Measurements from ENCODE around the gene PVALEF. TPM values are rescaled to one million over a fixed set of nuclear protein-coding genes. Genes with fewer than 3 reads are reported as not detected.
A peak's percentile ranks its signal among the peaks of the same experiment; 100 is the strongest.

Gene PVALEF
- total RNA-seq, 2 experiments from 2014 or later: not detected

- Mint-ChIP-seq H3K36me3 (no peaks in the 10 kb centered on the region), H3K4me3 (no peak overlapping the region), H3K9me3 (no peaks in the 10 kb centered on the region), H3K27ac (no peak overlapping the region), H3K4me1 (no peaks in the 10 kb centered on the region), H3K27me3 (peaks cover 6% of the 10 kb centered on the region)
- POLR2A ChIA-PET: no interaction called here
- ATAC-seq (ENCODE audit: low read depth): no peak
- no peak for DNase-seq
Measured at GRCh38 chr17:81180836-81181810, 15.8 kb downstream of the PVALEF start.

GRCh38 chr17:81181811-81182185 lies 16.5 kb downstream of the PVALEF start:
- POLR2A ChIA-PET: no interaction called here
- no peak for DNase-seq
- H3K9me3 Mint-ChIP-seq: no peaks in the 10 kb centered on the region
- ATAC-seq (ENCODE audit: low read depth): no peak
- no peaks in the 10 kb centered on the region for H3K4me1 Mint-ChIP-seq
- H3K4me3 Mint-ChIP-seq: no peak overlapping the region
- peaks cover 6% of the 10 kb centered on the region for H3K27me3 Mint-ChIP-seq
- H3K36me3 Mint-ChIP-seq: no peaks in the 10 kb centered on the region
- H3K27ac Mint-ChIP-seq: no peak overlapping the region

GRCh38 chr17:81182596-81182995 lies 17.3 kb downstream of the PVALEF start:
- H3K27me3 Mint-ChIP-seq: peaks cover 6% of the 10 kb centered on the region
- H3K36me3 Mint-ChIP-seq: no peaks in the 10 kb centered on the region
- ATAC-seq (ENCODE audit: low read depth) (no peak), DNase-seq (no peak)
- no peak overlapping the region for H3K27ac Mint-ChIP-seq
- H3K4me1 Mint-ChIP-seq: no peaks in the 10 kb centered on the region
- H3K9me3 Mint-ChIP-seq: no peaks in the 10 kb centered on the region
- POLR2A ChIA-PET: no interaction called here
- no peak overlapping the region for H3K4me3 Mint-ChIP-seq

- Mint-ChIP-seq H3K4me3 (no peak overlapping the region), H3K27ac (peak overlapping the region; percentile 34), H3K9me3 (no peaks in the 10 kb centered on the region), H3K27me3 (peaks cover 6% of the 10 kb centered on the region), H3K36me3 (no peaks in the 10 kb centered on the region), H3K4me1 (no peaks in the 10 kb centered on the region)
- DNase-seq (no peak), ATAC-seq (ENCODE audit: low read depth) (no peak)
- POLR2A ChIA-PET: no interaction called here
Measured at GRCh38 chr17:81183316-81183715, 18.0 kb downstream of the PVALEF start.

GRCh38 chr17:81183807-81184206 lies 18.5 kb downstream of the PVALEF start:
- Mint-ChIP-seq H3K36me3 (no peaks in the 10 kb centered on the region), H3K4me3 (no peak overlapping the region), H3K27me3 (peaks cover 6% of the 10 kb centered on the region), H3K9me3 (no peaks in the 10 kb centered on the region), H3K4me1 (no peaks in the 10 kb centered on the region), H3K27ac (no peak overlapping the region)
- POLR2A ChIA-PET: no interaction called here
- DNase-seq (no peak), ATAC-seq (ENCODE audit: low read depth) (no peak)

- H3K9me3 Mint-ChIP-seq: no peaks in the 10 kb centered on the region
Measured at GRCh38 chr17:81184555-81184954, 19.2 kb downstream of the PVALEF start.

GRCh38 chr17:81186203-81186602 lies 20.9 kb downstream of the PVALEF start:
- no peak overlapping the region for H3K4me3 Mint-ChIP-seq
- H3K27ac Mint-ChIP-seq: no peak overlapping the region
- H3K4me1 Mint-ChIP-seq: no peaks in the 10 kb centered on the region
- DNase-seq (no peak), ATAC-seq (ENCODE audit: low read depth) (no peak)
- no peaks in the 10 kb centered on the region for H3K9me3 Mint-ChIP-seq
- POLR2A ChIA-PET: no interaction called here
- peaks cover 6% of the 10 kb centered on the region for H3K27me3 Mint-ChIP-seq
- H3K36me3 Mint-ChIP-seq: no peaks in the 10 kb centered on the region

More at GRCh38 chr17:81184555-81184954, 19.2 kb downstream of the PVALEF start:
- Mint-ChIP-seq H3K36me3 (no peaks in the 10 kb centered on the region), H3K27me3 (peaks cover 6% of the 10 kb centered on the region), H3K4me3 (no peak overlapping the region), H3K27ac (no peak overlapping the region), H3K4me1 (no peaks in the 10 kb centered on the region)
- POLR2A ChIA-PET: no interaction called here
- ATAC-seq (ENCODE audit: low read depth) (no peak), DNase-seq (no peak)

- ATAC-seq (ENCODE audit: low read depth) (no peak), DNase-seq (no peak)
- Mint-ChIP-seq H3K27ac (no peak overlapping the region), H3K27me3 (peaks cover 6% of the 10 kb centered on the region), H3K36me3 (no peaks in the 10 kb centered on the region), H3K9me3 (no peaks in the 10 kb centered on the region), H3K4me1 (no peaks in the 10 kb centered on the region), H3K4me3 (no peak overlapping the region)
- POLR2A ChIA-PET: no interaction called here
Measured at GRCh38 chr17:81187120-81187519, 21.8 kb downstream of the PVALEF start.

- no peak for DNase-seq
- Mint-ChIP-seq H3K36me3 (no peaks in the 10 kb centered on the region), H3K27me3 (peaks cover 6% of the 10 kb centered on the region), H3K4me1 (no peaks in the 10 kb centered on the region), H3K9me3 (no peaks in the 10 kb centered on the region), H3K4me3 (no peak overlapping the region), H3K27ac (no peak overlapping the region)
- POLR2A ChIA-PET: no interaction called here
- no peak for ATAC-seq (ENCODE audit: low read depth)
Measured at GRCh38 chr17:81187586-81188490, 22.5 kb downstream of the PVALEF start.

- H3K9me3 Mint-ChIP-seq: no peaks in the 10 kb centered on the region
- ATAC-seq (ENCODE audit: low read depth) (no peak), DNase-seq (no peak)
- H3K27ac Mint-ChIP-seq: no peak overlapping the region
- no peaks in the 10 kb centered on the region for H3K36me3 Mint-ChIP-seq
- POLR2A ChIA-PET: no interaction called here
- H3K4me1 Mint-ChIP-seq: no peaks in the 10 kb centered on the region
- H3K4me3 Mint-ChIP-seq: no peak overlapping the region
- H3K27me3 Mint-ChIP-seq: peaks cover 6% of the 10 kb centered on the region
Measured at GRCh38 chr17:81188491-81188840, 23.2 kb downstream of the PVALEF start.

- no peak for ATAC-seq (ENCODE audit: low read depth)
- DNase-seq: no peak
- Mint-ChIP-seq H3K27ac (no peak overlapping the region), H3K9me3 (no peaks in the 10 kb centered on the region), H3K4me1 (no peaks in the 10 kb centered on the region), H3K36me3 (no peaks in the 10 kb centered on the region), H3K27me3 (peaks cover 6% of the 10 kb centered on the region), H3K4me3 (no peak overlapping the region)
- POLR2A ChIA-PET: no interaction called here
Measured at GRCh38 chr17:81189016-81189415, 23.7 kb downstream of the PVALEF start.

- DNase-seq (no peak), ATAC-seq (ENCODE audit: low read depth) (no peak)
- H3K4me1 Mint-ChIP-seq: no peaks in the 10 kb centered on the region
- POLR2A ChIA-PET: no interaction called here
- no peaks in the 10 kb centered on the region for H3K36me3 Mint-ChIP-seq
- no peak overlapping the region for H3K27ac Mint-ChIP-seq
- H3K27me3 Mint-ChIP-seq: peaks cover 6% of the 10 kb centered on the region
- H3K4me3 Mint-ChIP-seq: no peak overlapping the region
- no peaks in the 10 kb centered on the region for H3K9me3 Mint-ChIP-seq
Measured at GRCh38 chr17:81189670-81190530, 24.6 kb downstream of the PVALEF start.

- no peaks in the 10 kb centered on the region for H3K27me3 Mint-ChIP-seq
- no peak overlapping the region for H3K4me3 Mint-ChIP-seq
- H3K9me3 Mint-ChIP-seq: no peaks in the 10 kb centered on the region
- H3K36me3 Mint-ChIP-seq: no peaks in the 10 kb centered on the region
- H3K4me1 Mint-ChIP-seq: no peaks in the 10 kb centered on the region
- ATAC-seq (ENCODE audit: low read depth) (no peak), DNase-seq (no peak)
- POLR2A ChIA-PET: no interaction called here
- no peak overlapping the region for H3K27ac Mint-ChIP-seq
Measured at GRCh38 chr17:81190591-81190990, 25.3 kb downstream of the PVALEF start.

All from activated naive CD8-positive, alpha-beta T cell treated with anti-CD3 and anti-CD28 coated beads, Interleukin-2, amount 10 ng/mL, durations not matched to agents 7 days and 5 days (primary cell).